Measurements from ENCODE around the gene CDK18.
"Not testable (repeated sequence)": the region's sequence is repeated elsewhere in the genome, so short reads cannot be mapped to it uniquely, and the experiment has no call there.

CDK18 gene

GRCh38 chr1:205481218-205481617, 23.3 kb upstream of the CDK18 start:
- DNase-seq (ENCODE audit: low spot score), result no peak

GRCh38 chr1:205481629-205482151, 22.8 kb upstream of the CDK18 start:
- DNase-seq (ENCODE audit: low spot score), result no peak

- DNase-seq (ENCODE audit: low spot score), result not testable (repeated sequence)
Measured at GRCh38 chr1:205482587-205482986, 21.9 kb upstream of the CDK18 start.

GRCh38 chr1:205483372-205483771, 21.1 kb upstream of the CDK18 start:
- DNase-seq (ENCODE audit: low spot score), result no peak

GRCh38 chr1:205484985-205485967, 19.2 kb upstream of the CDK18 start:
- peak; percentile 75 for DNase-seq (ENCODE audit: low spot score)

DNA sequence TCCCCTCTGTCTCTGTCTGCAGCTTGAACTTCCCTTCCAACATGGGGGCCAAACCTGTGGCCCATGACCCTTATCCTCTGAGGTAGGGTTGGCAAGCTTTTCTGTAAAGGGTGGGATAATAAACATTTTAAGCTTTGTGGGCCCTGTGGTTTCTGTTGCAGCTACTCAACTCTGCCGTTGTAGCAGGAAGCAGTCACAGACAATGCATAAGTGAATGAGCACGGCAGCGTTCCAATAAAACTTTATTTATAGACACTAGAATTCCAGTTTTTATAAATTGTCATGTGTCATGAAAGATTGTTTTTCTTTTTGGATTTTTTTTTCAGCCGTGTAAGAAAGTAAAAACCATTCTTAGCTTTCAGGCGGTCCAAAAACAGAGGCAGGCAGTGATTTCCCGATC, 18.2 kb upstream of the CDK18 start:
- DNase-seq (ENCODE audit: low spot score), result no peak

DNA sequence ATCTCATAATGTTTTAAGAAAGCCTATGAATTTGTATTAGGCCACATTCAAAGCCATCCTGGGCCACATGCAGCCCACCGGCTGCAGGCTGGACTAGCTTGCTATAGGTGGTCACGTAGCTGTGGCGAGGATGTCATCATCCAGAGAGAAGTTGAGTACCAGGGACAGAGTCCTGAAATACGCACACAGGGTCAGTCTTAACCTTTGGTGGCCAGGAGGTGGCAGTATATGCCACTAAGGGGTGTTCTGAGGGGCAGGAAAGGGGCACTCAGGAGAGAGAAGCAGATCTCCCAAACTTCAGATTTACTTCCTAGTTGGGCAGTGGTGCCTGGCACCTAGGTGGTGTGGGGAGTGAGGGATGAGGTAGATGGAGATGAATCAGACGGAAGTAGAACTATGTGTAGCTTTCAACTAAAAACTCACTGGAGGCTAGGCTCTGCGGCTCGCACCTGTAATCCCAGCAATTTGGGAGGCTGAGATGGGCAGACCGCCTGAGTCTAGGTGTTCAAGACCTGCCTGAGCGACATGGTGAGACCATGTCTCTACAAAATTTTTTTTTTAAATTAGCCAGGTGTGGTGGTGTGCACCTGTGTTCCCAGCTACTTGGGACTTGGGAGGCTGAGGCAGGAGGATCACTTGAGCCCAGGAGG, 16.3 kb upstream of the CDK18 start:
- peak; percentile 72 for DNase-seq (ENCODE audit: low spot score)

GRCh38 chr1:205491794-205492193, 12.7 kb upstream of the CDK18 start:
- no peak for DNase-seq (ENCODE audit: low spot score)

GRCh38 chr1:205492201-205492667, 12.2 kb upstream of the CDK18 start:
- DNase-seq (ENCODE audit: low spot score), result no peak

DNA sequence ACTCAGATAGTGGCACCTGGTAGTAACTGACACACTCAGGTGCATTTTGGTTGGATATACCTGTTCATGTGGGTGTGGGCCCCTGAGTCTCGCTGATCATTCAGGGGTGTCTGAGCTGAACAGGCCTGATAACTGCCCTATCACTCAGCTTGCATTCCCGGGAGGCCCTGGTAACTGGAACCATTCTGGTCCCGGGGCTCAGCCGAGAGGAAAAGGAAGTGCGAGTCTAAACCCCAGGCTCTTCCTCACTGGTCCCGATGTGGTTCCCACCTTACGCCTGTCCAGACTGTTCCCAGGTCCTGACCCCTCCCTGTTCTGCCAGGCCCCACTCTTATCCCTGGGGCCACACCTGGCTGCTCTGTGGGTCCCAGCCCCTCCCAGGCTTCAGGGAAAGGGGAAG, 11.7 kb upstream of the CDK18 start:
- DNase-seq (ENCODE audit: low spot score), result no peak

DNA sequence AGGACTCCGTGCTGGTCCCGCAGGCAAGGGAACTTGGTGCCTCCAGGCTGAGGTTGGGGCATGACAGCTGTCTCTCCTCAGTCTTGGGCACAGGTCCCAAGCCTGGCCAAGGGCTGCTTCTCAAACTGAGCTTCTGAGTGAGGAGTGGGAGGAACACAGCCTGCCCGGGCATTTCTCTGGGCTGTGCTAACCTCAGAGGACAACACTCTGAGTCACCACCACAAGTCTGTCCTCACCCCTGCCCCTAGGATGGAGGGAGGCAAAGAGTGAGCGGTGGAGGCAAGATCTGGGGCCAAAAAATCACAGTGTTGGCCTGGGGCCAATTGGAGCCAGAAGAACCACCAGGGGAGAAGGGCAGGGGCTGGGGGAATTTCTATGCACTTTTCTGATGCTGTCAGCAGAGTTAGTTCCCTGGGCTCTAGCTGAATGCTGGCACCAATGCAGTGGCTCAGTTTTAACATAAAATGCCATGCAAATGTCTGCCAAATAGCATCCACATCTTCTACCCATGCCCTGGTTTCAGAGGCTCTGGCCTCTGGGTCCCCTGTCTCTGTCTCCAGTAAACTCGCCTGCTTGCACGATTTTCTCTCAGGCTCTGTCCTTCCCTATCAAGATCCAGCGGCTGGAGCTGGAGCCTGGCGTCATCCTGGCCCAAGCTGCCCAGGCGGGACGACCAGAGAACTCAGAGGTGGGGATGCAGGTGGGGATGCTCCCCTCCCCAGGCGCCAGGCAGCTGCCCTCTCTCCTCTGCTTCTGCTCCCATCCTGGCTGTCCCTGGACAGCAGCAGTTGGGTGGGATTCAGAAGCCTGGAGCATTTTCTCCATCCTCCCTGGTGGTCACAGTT, 11.0 kb upstream of the CDK18 start:
- no peak for DNase-seq (ENCODE audit: low spot score)

DNA sequence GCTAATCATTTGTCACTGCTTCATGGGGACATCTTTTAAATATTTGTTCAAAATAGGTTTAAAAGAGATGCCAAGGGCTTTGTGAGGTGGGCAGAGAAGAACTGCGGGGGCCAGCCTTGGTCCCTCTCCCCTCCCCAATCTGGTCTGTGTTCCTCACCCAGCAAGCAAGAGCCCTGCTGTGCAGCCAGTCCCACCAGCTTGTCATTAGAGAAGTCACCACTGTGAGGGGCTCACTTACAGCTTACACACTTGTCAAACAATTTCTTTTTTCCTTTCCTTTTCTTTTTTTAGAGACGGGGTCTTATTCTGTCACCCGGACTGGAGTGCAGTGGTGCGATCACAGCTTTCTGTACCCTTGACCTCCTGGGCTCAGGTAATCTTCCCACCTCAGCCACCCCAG, 10.4 kb upstream of the CDK18 start:
- DNase-seq (ENCODE audit: low spot score), result no peak

DNA sequence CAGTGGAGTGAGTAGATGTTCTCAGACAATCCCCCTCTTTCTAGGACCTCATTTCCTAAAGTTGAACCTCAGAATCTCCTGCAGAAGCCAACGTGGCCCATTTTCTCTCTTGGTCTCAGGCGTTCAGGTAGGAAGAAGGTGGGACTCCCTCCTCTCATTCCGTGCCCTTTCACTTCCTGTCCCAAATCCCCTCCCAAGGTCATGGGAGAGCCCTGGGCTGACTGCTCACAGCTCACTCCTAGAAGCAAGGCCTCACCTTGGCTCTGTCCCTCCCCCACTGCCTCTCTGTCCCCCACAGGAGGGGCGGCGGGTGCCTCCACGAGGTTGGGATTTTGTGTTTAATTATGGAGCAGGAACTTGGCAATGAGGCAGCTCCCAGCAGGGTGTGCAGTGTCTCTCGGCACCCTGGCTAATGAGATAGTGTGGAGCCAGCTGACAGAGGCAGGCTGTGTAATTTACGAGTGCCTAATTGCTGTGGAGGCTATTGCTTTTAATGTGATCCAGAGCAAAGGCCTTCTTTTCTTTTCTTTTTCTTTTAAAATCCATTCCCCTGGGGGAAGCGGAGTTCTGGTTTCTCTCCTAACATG, 9.1 kb upstream of the CDK18 start:
- DNase-seq (ENCODE audit: low spot score), result no peak

GRCh38 chr1:205496661-205497060, 7.8 kb upstream of the CDK18 start:
- DNase-seq (ENCODE audit: low spot score), result no peak

DNA sequence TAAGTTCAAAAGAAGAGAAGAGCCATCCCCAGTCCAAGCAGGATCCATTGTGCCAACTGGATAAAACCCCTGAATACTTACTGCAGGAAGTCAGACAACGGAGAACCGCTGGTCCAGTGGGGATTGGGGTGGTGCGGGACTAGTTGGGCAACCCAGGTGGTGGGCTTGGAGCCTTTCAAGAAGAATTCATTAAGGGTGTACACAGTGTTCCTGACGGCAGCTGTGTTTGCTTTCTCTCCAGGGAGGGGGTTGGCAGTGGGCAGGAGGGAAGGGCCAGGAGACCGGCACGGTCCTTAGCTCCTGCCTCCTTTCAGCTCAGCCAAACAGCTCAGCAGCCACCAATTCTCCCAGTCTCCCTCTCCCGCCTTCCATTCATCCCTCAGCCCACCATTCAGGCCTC, 7.1 kb upstream of the CDK18 start:
- DNase-seq (ENCODE audit: low spot score), result no peak

- no peak for DNase-seq (ENCODE audit: low spot score)
Measured at GRCh38 chr1:205499789-205500188, 4.7 kb upstream of the CDK18 start.

DNA sequence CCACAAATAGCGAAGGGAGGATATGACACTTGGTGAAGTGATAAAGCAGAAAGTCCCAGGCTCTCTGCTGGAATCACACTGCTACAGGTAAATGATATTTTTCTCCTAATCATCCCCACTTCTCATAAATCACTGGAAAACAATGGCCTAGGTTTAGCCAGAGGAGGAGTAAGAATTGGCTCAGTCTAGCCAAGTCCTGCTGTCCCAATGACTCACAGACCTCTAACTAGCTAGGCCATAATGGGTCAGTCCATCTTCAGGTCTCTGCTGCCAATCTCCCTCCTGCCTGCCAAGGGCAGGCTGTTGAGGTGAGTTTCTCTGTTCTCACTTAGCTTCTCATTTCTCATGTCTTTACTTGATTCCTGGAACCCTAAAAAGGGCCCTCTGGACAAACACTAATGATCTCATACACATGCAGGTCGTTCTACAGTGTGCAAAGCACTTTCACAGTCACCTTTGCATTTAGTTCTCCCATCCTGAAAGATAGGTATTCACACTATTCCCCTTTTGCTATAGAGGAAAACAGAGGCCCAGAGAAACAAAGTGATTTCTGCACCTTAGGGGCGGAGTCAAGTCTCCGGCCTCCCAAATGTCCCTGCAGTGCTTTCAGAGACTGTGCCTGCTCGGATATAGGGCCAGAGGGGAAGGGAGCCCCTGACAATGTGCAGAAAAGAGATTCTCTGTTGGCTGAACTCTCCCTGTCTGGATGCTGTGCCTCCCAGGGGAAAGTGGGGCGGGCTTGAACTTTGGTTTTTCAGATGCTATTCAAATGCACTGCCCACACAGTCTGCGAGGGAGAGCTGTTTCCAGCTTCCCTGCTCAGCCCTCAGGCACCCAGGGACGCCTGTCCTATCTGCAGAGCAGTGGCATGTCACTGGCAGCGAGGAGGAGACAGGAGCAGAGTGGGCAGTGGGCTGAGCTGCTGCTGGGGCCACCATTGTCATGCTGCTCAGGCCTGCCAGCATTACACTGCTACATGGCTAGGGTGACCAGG, 3.9 kb upstream of the CDK18 start:
- no peak for DNase-seq (ENCODE audit: low spot score)

DNA sequence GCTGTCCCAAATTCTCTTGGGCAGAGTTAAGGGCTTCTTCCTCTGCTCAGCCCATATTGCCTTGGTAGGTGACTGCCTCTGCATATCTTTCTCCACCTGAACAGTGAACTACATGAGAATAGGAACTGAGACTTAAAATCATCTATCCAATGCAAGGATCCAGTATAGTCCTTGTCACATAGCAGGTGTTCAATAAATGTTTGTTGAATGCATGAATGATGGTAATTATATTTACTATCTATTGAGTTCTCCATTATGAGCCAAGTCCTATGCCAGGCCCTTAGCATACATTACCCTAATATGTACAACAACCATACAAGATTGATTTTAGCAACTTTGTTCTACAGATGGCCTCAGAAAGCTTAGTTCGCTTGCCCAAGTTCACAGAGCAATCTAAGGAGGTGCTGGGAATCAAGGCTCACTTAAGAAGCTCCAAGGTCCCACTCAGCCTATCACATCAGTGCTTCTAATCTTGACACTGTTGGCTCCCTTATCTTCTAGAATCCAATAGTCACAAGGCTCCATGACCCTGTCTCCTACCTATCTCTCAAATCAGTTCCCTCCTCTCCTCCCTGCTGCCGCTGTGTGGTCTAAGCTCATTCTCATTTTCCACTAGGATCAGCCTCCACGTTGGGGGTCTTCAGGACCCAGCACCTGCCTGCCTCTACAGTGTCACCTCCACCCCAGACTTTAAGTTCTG, 2.2 kb upstream of the CDK18 start:
- DNase-seq (ENCODE audit: low spot score), result no peak

- no peak for DNase-seq (ENCODE audit: low spot score)
Measured at GRCh38 chr1:205502992-205503391, 1.5 kb upstream of the CDK18 start.
